Activated T-cell treated with anti-CD3 and anti-CD28 coated beads, Interleukin-2, amount 50 U/mL, for 4 hours (primary cell): ENCODE results near the gene TPBGL. TPM values are rescaled to one million over a fixed set of nuclear protein-coding genes. Genes with fewer than 3 reads are reported as not detected.

Experiments used
- ATAC-seq, 2 donors: fragments of 200-7000 bp; cut with Tn5 transposase; one replicate each; pipeline ENCODE4 v1.10.0; 2021
- DNase-seq: peaks from one replicate; pipeline ENCODE4 v3.0.0-alpha.2; 2020
- H3K27me3 Mint-ChIP-seq: one replicate; pipeline ENCODE4 v1.8.0; 2021; ENCODE audit warnings: low read depth, mixed read lengths
- H3K36me3 Mint-ChIP-seq: one replicate; pipeline ENCODE4 v1.8.0; 2022; ENCODE audit warnings: mixed read lengths; ENCODE audit not compliant: insufficient read depth
- H3K4me1 Mint-ChIP-seq: one replicate; pipeline ENCODE4 v1.8.0; 2021; ENCODE audit warnings: low read depth, mixed read lengths
- H3K4me3 Mint-ChIP-seq: one replicate; pipeline ENCODE4 v1.8.0; 2021; ENCODE audit warnings: mild to moderate bottlenecking, moderate library complexity, mixed read lengths
- H3K9me3 Mint-ChIP-seq: one replicate; pipeline ENCODE4 v1.8.0; 2021; ENCODE audit warnings: mixed read lengths
- total RNA-seq, 3 donors: library from RNA; stranded (reverse); gene quantifications; one replicate each; pipeline ENCODE4 v1.2.1, GENCODE V29; 2021

Gene TPBGL
- total RNA-seq, 3 donors from 2014 or later, result 0.22 to 0.47 (median 0.40) TPM

- no peaks in the 10 kb centered on the region for H3K4me1 Mint-ChIP-seq
- no peak for ATAC-seq
- no peak overlapping the region for H3K4me3 Mint-ChIP-seq
- H3K9me3 Mint-ChIP-seq, result no peaks in the 10 kb centered on the region
- DNase-seq, result no peak
- H3K36me3 Mint-ChIP-seq, result no peaks in the 10 kb centered on the region
- peaks cover 1% of the 10 kb centered on the region for H3K27me3 Mint-ChIP-seq
Measured at GRCh38 chr11:75202195-75202594, 38.4 kb upstream of the TPBGL start.

- Mint-ChIP-seq H3K4me1 (no peaks in the 10 kb centered on the region), H3K4me3 (no peak overlapping the region), H3K9me3 (no peaks in the 10 kb centered on the region), H3K27me3 (peaks cover 2% of the 10 kb centered on the region), H3K36me3 (no peaks in the 10 kb centered on the region)
- ATAC-seq, result no peak
- no peak for DNase-seq
Measured at GRCh38 chr11:75203138-75203537, 37.4 kb upstream of the TPBGL start.

DNA sequence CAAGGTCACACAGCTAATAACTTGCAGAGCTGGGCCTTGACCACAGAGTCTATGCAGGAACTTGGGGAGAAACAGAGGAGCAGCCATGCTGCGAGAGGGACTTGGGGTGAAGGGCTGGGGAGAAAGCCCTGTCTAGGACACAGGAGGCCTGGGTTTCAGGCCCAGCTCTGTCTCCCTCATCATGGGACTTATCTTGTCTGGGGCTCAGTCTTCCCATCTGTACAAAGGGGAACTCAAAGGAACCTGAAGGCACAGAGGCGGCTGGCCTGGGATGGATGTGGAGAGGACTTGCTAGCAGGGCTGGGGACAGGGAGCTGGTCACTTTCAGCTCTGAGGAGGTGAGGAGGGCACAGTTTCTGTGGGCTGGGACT is 36.9 kb upstream of the TPBGL start:
- H3K4me1 Mint-ChIP-seq, result no peaks in the 10 kb centered on the region
- H3K36me3 Mint-ChIP-seq, result no peaks in the 10 kb centered on the region
- H3K27me3 Mint-ChIP-seq, result peaks cover 2% of the 10 kb centered on the region
- no peak overlapping the region for H3K4me3 Mint-ChIP-seq
- H3K9me3 Mint-ChIP-seq, result no peaks in the 10 kb centered on the region
- DNase-seq (no peak), ATAC-seq (no peak)

- no peak overlapping the region for H3K4me3 Mint-ChIP-seq
- H3K4me1 Mint-ChIP-seq, result no peaks in the 10 kb centered on the region
- ATAC-seq (no peak), DNase-seq (no peak)
- H3K9me3 Mint-ChIP-seq, result no peaks in the 10 kb centered on the region
- H3K27me3 Mint-ChIP-seq, result peaks cover 2% of the 10 kb centered on the region
- H3K36me3 Mint-ChIP-seq, result no peaks in the 10 kb centered on the region
Measured at GRCh38 chr11:75204012-75204674, 36.4 kb upstream of the TPBGL start.

DNA sequence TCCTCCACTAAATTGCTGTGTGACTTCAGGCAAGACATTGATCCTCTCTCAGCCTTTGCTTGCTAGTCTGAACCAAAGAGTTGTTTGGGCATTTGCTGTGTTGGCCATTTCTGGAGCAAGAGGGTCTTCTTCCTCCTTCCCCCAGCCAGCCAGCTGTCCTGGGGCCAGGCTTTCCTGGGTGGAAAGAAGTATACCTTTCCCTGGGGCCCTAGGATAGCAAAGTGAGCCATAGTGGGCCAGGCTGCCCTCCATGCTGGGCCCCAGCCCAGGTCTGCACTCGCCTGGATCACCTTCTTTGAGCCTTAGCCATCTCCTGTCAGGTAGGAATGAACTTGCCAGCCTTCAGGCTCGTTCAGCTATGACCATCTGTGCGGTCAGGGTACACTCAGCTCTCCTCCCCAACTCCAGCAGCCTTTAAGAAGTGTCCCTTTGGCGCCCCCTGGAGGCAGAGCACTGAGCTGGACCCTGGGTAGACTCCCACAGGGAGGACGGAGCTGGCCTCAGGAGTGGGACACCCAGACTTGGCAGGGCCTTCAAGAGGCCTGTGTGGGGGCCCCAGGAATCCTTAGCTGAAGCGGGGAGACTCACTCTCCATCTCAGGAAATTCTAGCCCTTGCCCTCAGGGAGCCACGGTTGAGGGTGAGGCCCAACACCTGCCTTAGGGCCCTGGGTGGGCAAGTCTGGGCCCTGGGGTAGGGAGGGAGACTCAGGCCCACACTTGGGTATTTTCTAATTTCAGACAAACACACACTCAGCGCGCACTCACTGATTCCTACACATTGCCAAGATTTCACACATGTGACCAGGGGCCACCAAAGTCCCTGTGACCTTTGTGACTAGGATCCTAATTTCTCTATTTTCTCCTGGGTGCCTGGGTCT is 35.6 kb upstream of the TPBGL start:
- H3K36me3 Mint-ChIP-seq, result no peaks in the 10 kb centered on the region
- DNase-seq (peak; percentile 81), ATAC-seq (peak; percentile 89 to 91)
- peaks cover 2% of the 10 kb centered on the region for H3K27me3 Mint-ChIP-seq
- H3K9me3 Mint-ChIP-seq, result no peaks in the 10 kb centered on the region
- no peak overlapping the region for H3K4me3 Mint-ChIP-seq
- H3K4me1 Mint-ChIP-seq, result no peaks in the 10 kb centered on the region

- Mint-ChIP-seq H3K9me3 (no peaks in the 10 kb centered on the region), H3K4me3 (no peak overlapping the region), H3K4me1 (no peaks in the 10 kb centered on the region)
Measured at GRCh38 chr11:75205564-75206020, 35.0 kb upstream of the TPBGL start.

GRCh38 chr11:75208446-75208845 is 32.1 kb upstream of the TPBGL start:
- Mint-ChIP-seq H3K27me3 (peaks cover 16% of the 10 kb centered on the region), H3K36me3 (no peaks in the 10 kb centered on the region), H3K4me1 (no peaks in the 10 kb centered on the region), H3K9me3 (no peaks in the 10 kb centered on the region), H3K4me3 (no peak overlapping the region)
- ATAC-seq (no peak), DNase-seq (no peak)

More at GRCh38 chr11:75205564-75206020, 35.0 kb upstream of the TPBGL start:
- no peaks in the 10 kb centered on the region for H3K36me3 Mint-ChIP-seq
- DNase-seq, result no peak
- ATAC-seq, result no peak
- peaks cover 4% of the 10 kb centered on the region for H3K27me3 Mint-ChIP-seq

GRCh38 chr11:75212411-75212810 is 28.2 kb upstream of the TPBGL start:
- H3K36me3 Mint-ChIP-seq, result no peaks in the 10 kb centered on the region
- ATAC-seq (no peak), DNase-seq (no peak)
- H3K27me3 Mint-ChIP-seq, result peaks cover 31% of the 10 kb centered on the region
- no peaks in the 10 kb centered on the region for H3K9me3 Mint-ChIP-seq
- no peaks in the 10 kb centered on the region for H3K4me1 Mint-ChIP-seq
- no peak overlapping the region for H3K4me3 Mint-ChIP-seq

GRCh38 chr11:75214411-75214821 is 26.2 kb upstream of the TPBGL start:
- ATAC-seq (peak; percentile 63 to 72), DNase-seq (peak; percentile 63)
- no peaks in the 10 kb centered on the region for H3K4me1 Mint-ChIP-seq
- H3K4me3 Mint-ChIP-seq, result no peak overlapping the region
- H3K36me3 Mint-ChIP-seq, result no peaks in the 10 kb centered on the region
- no peaks in the 10 kb centered on the region for H3K9me3 Mint-ChIP-seq
- peaks cover 44% of the 10 kb centered on the region for H3K27me3 Mint-ChIP-seq

GRCh38 chr11:75214843-75215242 is 25.7 kb upstream of the TPBGL start:
- DNase-seq (no peak), ATAC-seq (no peak)
- no peaks in the 10 kb centered on the region for H3K4me1 Mint-ChIP-seq
- H3K9me3 Mint-ChIP-seq, result no peaks in the 10 kb centered on the region
- peaks cover 47% of the 10 kb centered on the region for H3K27me3 Mint-ChIP-seq
- H3K4me3 Mint-ChIP-seq, result no peak overlapping the region
- no peaks in the 10 kb centered on the region for H3K36me3 Mint-ChIP-seq

- H3K27me3 Mint-ChIP-seq, result peaks cover 26% of the 10 kb centered on the region
- H3K4me3 Mint-ChIP-seq, result no peak overlapping the region
- H3K9me3 Mint-ChIP-seq, result no peaks in the 10 kb centered on the region
- DNase-seq, result no peak
- H3K4me1 Mint-ChIP-seq, result no peaks in the 10 kb centered on the region
- ATAC-seq, result no peak
- no peaks in the 10 kb centered on the region for H3K36me3 Mint-ChIP-seq
Measured at GRCh38 chr11:75219869-75220268, 20.7 kb upstream of the TPBGL start.

- Mint-ChIP-seq H3K9me3 (no peaks in the 10 kb centered on the region), H3K27me3 (peaks cover 5% of the 10 kb centered on the region)
- no peak for DNase-seq
Measured at GRCh38 chr11:75223954-75224643, 16.5 kb upstream of the TPBGL start.

GRCh38 chr11:75225794-75226193 is 14.8 kb upstream of the TPBGL start:
- DNase-seq (no peak), ATAC-seq (no peak)
- Mint-ChIP-seq H3K36me3 (no peaks in the 10 kb centered on the region), H3K9me3 (no peaks in the 10 kb centered on the region), H3K4me1 (no peaks in the 10 kb centered on the region), H3K27me3 (peaks cover 4% of the 10 kb centered on the region), H3K4me3 (no peak overlapping the region)

More at GRCh38 chr11:75223954-75224643, 16.5 kb upstream of the TPBGL start:
- ATAC-seq, result no peak
- no peaks in the 10 kb centered on the region for H3K36me3 Mint-ChIP-seq
- H3K4me1 Mint-ChIP-seq, result no peaks in the 10 kb centered on the region
- no peak overlapping the region for H3K4me3 Mint-ChIP-seq

DNA sequence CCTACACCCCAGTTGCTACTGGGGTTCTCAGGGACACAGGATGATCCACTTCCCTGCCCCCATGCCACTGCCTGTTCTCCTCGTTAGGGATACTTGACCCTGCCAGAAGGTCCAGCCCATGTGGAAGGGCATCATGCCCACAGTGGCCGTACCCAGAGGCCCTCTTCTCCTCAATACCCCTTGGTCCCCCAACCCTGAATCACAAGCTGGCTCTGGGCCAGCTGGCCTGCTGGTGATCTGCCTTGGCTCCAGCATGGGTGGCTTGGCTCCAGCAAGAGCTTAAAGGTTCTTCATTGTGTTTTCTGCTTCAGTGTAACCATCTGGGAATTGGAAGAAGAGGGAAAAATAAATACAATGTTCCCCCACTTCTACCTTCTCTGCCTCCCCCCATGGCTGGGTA is 11.1 kb upstream of the TPBGL start:
- DNase-seq (no peak), ATAC-seq (no peak)
- Mint-ChIP-seq H3K9me3 (no peaks in the 10 kb centered on the region), H3K36me3 (no peaks in the 10 kb centered on the region), H3K4me3 (no peak overlapping the region), H3K27me3 (peaks cover 12% of the 10 kb centered on the region), H3K4me1 (no peaks in the 10 kb centered on the region)
